HG03571 (cell line): Measurements from ENCODE around the gene PLAGL2.
"Not testable (repeated sequence)": the region's sequence is repeated elsewhere in the genome, so short reads cannot be mapped to it uniquely, and the experiment has no call there.

Experiments
- ATAC-seq: cut with Tn5 transposase; IDR thresholded peaks from one replicate; pipeline ENCODE4 v1.9.1; 2021; ENCODE audit not compliant: unreplicated experiment

PLAGL2 gene

GRCh38 chr20:32183947-32184635 lies 23.5 kb downstream of the PLAGL2 start:
- no peak for ATAC-seq

- ATAC-seq, result no peak
Measured at GRCh38 chr20:32181606-32182005, 25.9 kb downstream of the PLAGL2 start.

GRCh38 chr20:32179934-32180333 lies 27.6 kb downstream of the PLAGL2 start:
- ATAC-seq, result no peak

- no peak for ATAC-seq
Measured at GRCh38 chr20:32179515-32179914, 28.0 kb downstream of the PLAGL2 start.

- not testable (repeated sequence) for ATAC-seq
Measured at GRCh38 chr20:32177696-32178095, 29.8 kb downstream of the PLAGL2 start.

GRCh38 chr20:32168184-32168910 lies 39.2 kb downstream of the PLAGL2 start:
- ATAC-seq, result no peak

GRCh38 chr20:32167552-32167951 lies 40.0 kb downstream of the PLAGL2 start:
- ATAC-seq, result no peak

- ATAC-seq, result no peak
Measured at GRCh38 chr20:32165836-32166545, 41.6 kb downstream of the PLAGL2 start.

- ATAC-seq, result no peak
Measured at GRCh38 chr20:32164984-32165735, 42.4 kb downstream of the PLAGL2 start.

- ATAC-seq, result no peak
Measured at GRCh38 chr20:32163951-32164350, 43.6 kb downstream of the PLAGL2 start.

- ATAC-seq, result no peak
Measured at GRCh38 chr20:32162351-32162750, 45.2 kb downstream of the PLAGL2 start.

- no peak for ATAC-seq
Measured at GRCh38 chr20:32160341-32160740, 47.2 kb downstream of the PLAGL2 start.

GRCh38 chr20:32159766-32160221 lies 47.7 kb downstream of the PLAGL2 start:
- no peak for ATAC-seq

- no peak for ATAC-seq
Measured at GRCh38 chr20:32158943-32159660, 48.4 kb downstream of the PLAGL2 start.

GRCh38 chr20:32158351-32158750 lies 49.2 kb downstream of the PLAGL2 start:
- no peak for ATAC-seq

GRCh38 chr20:32157611-32158010 lies 49.9 kb downstream of the PLAGL2 start:
- ATAC-seq, result no peak

GRCh38 chr20:32155017-32155981 lies 52.2 kb downstream of the PLAGL2 start:
- ATAC-seq, result no peak

GRCh38 chr20:32153771-32154170 lies 53.8 kb downstream of the PLAGL2 start:
- ATAC-seq, result no peak

GRCh38 chr20:32153156-32153665 lies 54.3 kb downstream of the PLAGL2 start:
- ATAC-seq, result no peak
